ENCODE data around the gene SH3BP5. TPM values are rescaled to one million over a fixed set of nuclear protein-coding genes. Genes with fewer than 3 reads are reported as not detected.

SH3BP5 gene
- total RNA-seq, 1 donor, result 9.1 TPM

- no peak overlapping the region for H3K4me3 ChIP-seq (ENCODE audit: low read depth, low read length)
- TF ChIP-seq CTCF (IDR thresholded peaks at IDR 0.05; ENCODE audit: insufficient read depth, low read depth, low read length), result no peak
- DNase-seq (ENCODE audit: low read depth), result no peak
Measured at GRCh38 chr3:15281817-15282216, 50.6 kb downstream of the SH3BP5 start.

GRCh38 chr3:15280853-15281532 is 51.4 kb downstream of the SH3BP5 start:
- no peak for TF ChIP-seq CTCF (IDR thresholded peaks at IDR 0.05; ENCODE audit: insufficient read depth, low read depth, low read length)
- no peak overlapping the region for H3K4me3 ChIP-seq (ENCODE audit: low read depth, low read length)
- no peak for DNase-seq (ENCODE audit: low read depth)

- DNase-seq (ENCODE audit: low read depth), result no peak
- no peak for TF ChIP-seq CTCF (IDR thresholded peaks at IDR 0.05; ENCODE audit: insufficient read depth, low read depth, low read length)
- H3K4me3 ChIP-seq (ENCODE audit: low read depth, low read length), result no peak overlapping the region
Measured at GRCh38 chr3:15279671-15280402, 52.5 kb downstream of the SH3BP5 start.

- no peak for TF ChIP-seq CTCF (IDR thresholded peaks at IDR 0.05; ENCODE audit: insufficient read depth, low read depth, low read length)
- no peak for DNase-seq (ENCODE audit: low read depth)
- H3K4me3 ChIP-seq (ENCODE audit: low read depth, low read length), result no peak overlapping the region
Measured at GRCh38 chr3:15279205-15279604, 53.2 kb downstream of the SH3BP5 start.

GRCh38 chr3:15277861-15278500 is 54.4 kb downstream of the SH3BP5 start:
- no peak for TF ChIP-seq CTCF (IDR thresholded peaks at IDR 0.05; ENCODE audit: insufficient read depth, low read depth, low read length)
- H3K4me3 ChIP-seq (ENCODE audit: low read depth, low read length), result no peak overlapping the region
- DNase-seq (ENCODE audit: low read depth), result no peak

GRCh38 chr3:15276028-15276724 is 56.2 kb downstream of the SH3BP5 start:
- no peak for DNase-seq (ENCODE audit: low read depth)
- H3K4me3 ChIP-seq (ENCODE audit: low read depth, low read length), result no peak overlapping the region

More at GRCh38 chr3:15276028-15276724, 56.2 kb downstream of the SH3BP5 start:
- no peak for TF ChIP-seq CTCF (IDR thresholded peaks at IDR 0.05; ENCODE audit: insufficient read depth, low read depth, low read length)

Measured in fibroblast of villous mesenchyme (primary cell).